ENCODE results near the gene TMEM273. TPM values are rescaled to one million over a fixed set of nuclear protein-coding genes. Genes with fewer than 3 reads are reported as not detected.

TMEM273 gene
- polyA plus RNA-seq, 1 of the 3 experiments (the other 2 are of a cell fraction), result not detected

DNA sequence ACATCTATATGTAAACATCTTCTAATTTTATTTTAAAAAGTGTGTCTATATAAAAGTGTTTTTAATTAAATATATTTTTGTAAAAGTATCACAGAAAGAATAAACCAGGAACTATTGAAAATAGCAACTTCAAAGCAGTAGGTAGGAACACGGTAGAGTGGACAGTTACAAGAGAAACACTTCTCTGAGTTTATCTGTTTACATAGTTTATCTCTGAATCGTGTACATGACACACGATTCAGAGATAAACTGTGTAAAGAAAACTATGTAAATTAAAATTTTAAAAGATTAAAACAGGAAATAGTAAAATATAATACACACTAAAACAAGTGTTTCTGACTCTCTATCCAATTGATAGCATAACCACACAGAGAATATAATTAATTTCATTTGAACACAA lies 29.3 kb downstream of the TMEM273 start (continued):
- TF ChIP-seq, protein P1, sequence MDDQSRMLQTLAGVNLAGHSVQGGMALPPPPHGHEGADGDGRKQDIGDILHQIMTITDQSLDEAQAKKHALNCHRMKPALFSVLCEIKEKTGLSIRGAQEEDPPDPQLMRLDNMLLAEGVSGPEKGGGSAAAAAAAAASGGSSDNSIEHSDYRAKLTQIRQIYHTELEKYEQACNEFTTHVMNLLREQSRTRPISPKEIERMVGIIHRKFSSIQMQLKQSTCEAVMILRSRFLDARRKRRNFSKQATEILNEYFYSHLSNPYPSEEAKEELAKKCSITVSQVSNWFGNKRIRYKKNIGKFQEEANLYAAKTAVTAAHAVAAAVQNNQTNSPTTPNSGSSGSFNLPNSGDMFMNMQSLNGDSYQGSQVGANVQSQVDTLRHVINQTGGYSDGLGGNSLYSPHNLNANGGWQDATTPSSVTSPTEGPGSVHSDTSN (IDR thresholded peaks at IDR 0.05), result no peak
- no peak for TF ChIP-seq TAF1 (IDR thresholded peaks at IDR 0.05; ENCODE audit: borderline replicate concordance, low read depth, low read length)

DNA sequence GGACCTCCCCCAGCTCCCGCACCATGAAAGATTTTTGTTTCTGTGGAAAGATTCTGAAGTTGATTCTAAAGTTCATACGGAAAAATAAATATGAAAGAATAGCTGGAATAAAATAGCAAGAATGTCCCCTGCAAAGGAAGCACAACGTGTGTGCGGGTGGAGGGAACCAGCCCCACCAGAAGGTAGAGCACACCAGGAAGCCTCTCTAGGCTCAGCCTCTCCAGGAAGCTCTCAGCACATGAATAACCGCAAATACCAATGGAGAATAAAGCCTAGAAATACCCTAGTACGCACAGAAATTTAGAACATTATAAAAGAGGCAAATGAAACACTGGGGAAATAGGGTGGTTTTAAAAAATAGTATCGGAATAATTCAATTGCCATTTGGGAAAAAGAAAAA lies 29.8 kb downstream of the TMEM273 start:
- Histone ChIP-seq H3K36me3 (replicated peaks in 1 of 2; ENCODE audit: control insufficient read depth in 1 of 2, insufficient read depth in 2 of 2, low read length in 1 of 2) (no peaks in the 10 kb centered on the region), H3K27me3 (ENCODE audit: insufficient read depth) (no peaks in the 10 kb centered on the region), H3K9me3 (no peaks in the 10 kb centered on the region), H3K9me2 (no peaks in the 10 kb centered on the region), H3K79me2 (ENCODE audit: insufficient read depth) (no peaks in the 10 kb centered on the region), H3K4me2 (no peak overlapping the region), H3F3A (replicated peaks; ENCODE audit: insufficient read depth) (no peaks in the 10 kb centered on the region), H4K20me1 (ENCODE audit: insufficient read depth) (no peaks in the 10 kb centered on the region), H3K4me1 (ENCODE audit: control insufficient read depth in 1 of 2, insufficient read depth in 2 of 2, low read depth in 1 of 2, low read length in 1 of 2) (peaks cover 0 to 3% of the 10 kb centered on the region in 2 experiments; a peak in 1 of 4 replicates), H3K27ac (ENCODE audit: low read depth in 2 of 2, low read length in 1 of 2) (no peak overlapping the region), H2AFZ (ENCODE audit: low read depth) (no peak overlapping the region), H3K9ac (no peak overlapping the region), H3K4me3 (ENCODE audit: low read depth in 2 of 2, low read length in 1 of 2) (no peak overlapping the region)
- CTCF ChIA-PET, result interaction anchor here (1.2 kb wide), 1 partner anchor 500 kb away, joined by 3 read pairs; no protein-coding TSS in a partner anchor
- POLR2A ChIA-PET, result no interaction called here
- DNase-seq, result no peak
- 55% methylated on average over 7 of the region's 7 CpGs for WGBS (ENCODE audit: low lambda C conversion rate)
- TF ChIP-seq, protein P1 (IDR thresholded peaks at IDR 0.05), result no peak

DNA sequence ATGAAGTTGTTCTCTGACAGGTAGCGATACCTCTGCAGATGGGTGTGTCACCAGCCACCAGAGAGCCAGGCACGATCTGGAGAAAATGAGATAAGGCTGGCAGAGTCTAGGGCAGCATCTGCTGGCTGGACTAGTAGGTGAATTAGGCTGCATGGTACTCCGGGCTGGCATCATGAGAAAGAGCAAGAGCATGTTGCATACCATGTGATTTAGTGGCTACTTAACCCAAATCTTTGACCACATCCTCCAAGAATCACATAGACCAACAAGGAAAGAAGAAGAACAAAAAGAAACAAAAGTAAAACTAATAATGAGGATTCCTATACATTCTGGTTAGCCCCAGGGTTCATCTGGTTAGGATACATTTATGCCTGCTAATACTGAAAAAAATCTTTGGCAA lies 31.0 kb downstream of the TMEM273 start:
- CTCF ChIA-PET, result no interaction called here
- Histone ChIP-seq H3K9me2 (no peaks in the 10 kb centered on the region), H3K79me2 (ENCODE audit: insufficient read depth) (no peaks in the 10 kb centered on the region), H4K20me1 (ENCODE audit: insufficient read depth) (no peaks in the 10 kb centered on the region), H3K4me3 (ENCODE audit: low read depth in 2 of 2, low read length in 1 of 2) (no peak overlapping the region), H3F3A (replicated peaks; ENCODE audit: insufficient read depth) (no peaks in the 10 kb centered on the region), H3K36me3 (replicated peaks in 1 of 2; ENCODE audit: control insufficient read depth in 1 of 2, insufficient read depth in 2 of 2, low read length in 1 of 2) (no peaks in the 10 kb centered on the region), H3K4me2 (no peak overlapping the region), H3K4me1 (ENCODE audit: control insufficient read depth in 1 of 2, insufficient read depth in 2 of 2, low read depth in 1 of 2, low read length in 1 of 2) (peaks cover 0 to 14% of the 10 kb centered on the region in 2 experiments; a peak in 2 of 4 replicates), H3K9ac (no peak overlapping the region), H2AFZ (ENCODE audit: low read depth) (no peak overlapping the region), H3K27ac (ENCODE audit: low read depth in 2 of 2, low read length in 1 of 2) (no peak overlapping the region), H3K9me3 (no peaks in the 10 kb centered on the region), H3K27me3 (ENCODE audit: insufficient read depth) (no peaks in the 10 kb centered on the region)
- WGBS (ENCODE audit: low lambda C conversion rate), result 25% methylated on average over 2 of the region's 3 CpGs
- DNase-seq, result no peak
- POLR2A ChIA-PET, result no interaction called here
- TF ChIP-seq YY1 (IDR thresholded peaks at IDR 0.05; ENCODE audit: low read depth) (no peak), FOSL2 (IDR thresholded peaks at IDR 0.05; ENCODE audit: borderline replicate concordance, low read depth) (no peak), FOXM1 (IDR thresholded peaks at IDR 0.05; ENCODE audit: low read depth) (no peak), POLR2AphosphoS5 (IDR thresholded peaks at IDR 0.05; ENCODE audit: low read depth, low read length) (no peak)
- TF ChIP-seq, protein P2, sequence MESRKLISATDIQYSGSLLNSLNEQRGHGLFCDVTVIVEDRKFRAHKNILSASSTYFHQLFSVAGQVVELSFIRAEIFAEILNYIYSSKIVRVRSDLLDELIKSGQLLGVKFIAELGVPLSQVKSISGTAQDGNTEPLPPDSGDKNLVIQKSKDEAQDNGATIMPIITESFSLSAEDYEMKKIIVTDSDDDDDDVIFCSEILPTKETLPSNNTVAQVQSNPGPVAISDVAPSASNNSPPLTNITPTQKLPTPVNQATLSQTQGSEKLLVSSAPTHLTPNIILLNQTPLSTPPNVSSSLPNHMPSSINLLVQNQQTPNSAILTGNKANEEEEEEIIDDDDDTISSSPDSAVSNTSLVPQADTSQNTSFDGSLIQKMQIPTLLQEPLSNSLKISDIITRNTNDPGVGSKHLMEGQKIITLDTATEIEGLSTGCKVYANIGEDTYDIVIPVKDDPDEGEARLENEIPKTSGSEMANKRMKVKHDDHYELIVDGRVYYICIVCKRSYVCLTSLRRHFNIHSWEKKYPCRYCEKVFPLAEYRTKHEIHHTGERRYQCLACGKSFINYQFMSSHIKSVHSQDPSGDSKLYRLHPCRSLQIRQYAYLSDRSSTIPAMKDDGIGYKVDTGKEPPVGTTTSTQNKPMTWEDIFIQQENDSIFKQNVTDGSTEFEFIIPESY (IDR thresholded peaks at IDR 0.05; ENCODE audit: borderline replicate concordance, low read depth), result no peak

Data from SK-N-SH (cell line).